ENCODE results near the gene SRMS.

GRCh38 chr20:63539092-63539430 is 8.5 kb downstream of the SRMS start:
- TF ChIP-seq CTCF (IDR thresholded peaks at IDR 0.05) (no peak), EZH2 (IDR thresholded peaks at IDR 0.05) (no peak)

All from neural progenitor cell (in vitro differentiated cells).